Upper lobe of left lung (tissue), 6 donors: ENCODE measurements around the gene PLSCR1. TPM values are rescaled to one million over a fixed set of nuclear protein-coding genes. Genes with fewer than 3 reads are reported as not detected.

Experiments
- ATAC-seq, 2 donors: fragments of 200-7000 bp; cut with Tn5 transposase; one replicate each; pipeline ENCODE4 v1.9.1; 2022; ENCODE audit warnings: mild to moderate bottlenecking in 2 of 2, moderate library complexity in 2 of 2; ENCODE audit not compliant: low FRiP score in 2 of 2
- DNase-seq, 2 donors: peaks; one replicate each; pipeline ENCODE4 v3.0.0-alpha.2; 2019 to 2020
- H3K27ac ChIP-seq, 4 donors: fragments of 200-600 bp; sonication (generic); one replicate each; pipeline ENCODE4 v1.5.1; 2016 to 2019
- H3K27me3 ChIP-seq, 4 donors: fragments of 200-600 bp; sonication (generic); one replicate each; pipeline ENCODE4 v1.5.1; 2017 to 2019
- H3K36me3 ChIP-seq, 4 donors: fragments of 200-600 bp; sonication (generic); one replicate each; pipeline ENCODE4 v1.5.1; 2016 to 2019
- H3K4me1 ChIP-seq, 4 donors: fragments of 200-600 bp; sonication (generic); one replicate each; pipeline ENCODE4 v1.5.1; 2018 to 2019
- H3K4me3 ChIP-seq, 4 donors: fragments of 200-600 bp; sonication (generic); one replicate each; pipeline ENCODE4 v1.5.1; 2017 to 2019; ENCODE audit warnings: mild to moderate bottlenecking in 2 of 4, moderate library complexity in 1 of 4
- H3K9me3 ChIP-seq, 4 donors: fragments of 200-600 bp; sonication (generic); one replicate each; pipeline ENCODE4 v1.5.1; 2018 to 2019
- CTCF ChIP-seq, 6 experiments: fragments of 450-650 bp in 4 of 6; fragments of 200-600 bp in 2 of 6; sonication (generic) in 2 of 6; IDR thresholded peaks; one replicate each; pipeline ENCODE4 v1.5.1; 2016 to 2019; ENCODE audit warnings: antibody characterized with exemption in 6 of 6
- EP300 ChIP-seq, 4 donors: sonication (generic); formaldehyde crosslinking; IDR thresholded peaks; one replicate each; pipeline ENCODE4 v1.5.1; 2017; ENCODE audit warnings: antibody characterized with exemption in 4 of 4, control low read depth in 2 of 4
- POLR2A ChIP-seq, 4 donors: fragments of 450-650 bp; IDR thresholded peaks; one replicate each; pipeline ENCODE4 v1.5.1; 2016 to 2017; ENCODE audit warnings: antibody characterized with exemption in 4 of 4, mild to moderate bottlenecking in 2 of 4
- POLR2AphosphoS5 ChIP-seq, 2 donors: sonication (generic); formaldehyde crosslinking; IDR thresholded peaks; one replicate each; pipeline ENCODE4 v1.5.1; 2017; ENCODE audit warnings: antibody characterized with exemption in 2 of 2
- WGBS, 2 donors: methylation state at CpG; one replicate each; pipeline ENCODE4 v1.1.5; 2017 to 2018; 5-methylcytosine and 5-hydroxymethylcytosine counted together
- total RNA-seq, 6 donors: library from RNA; depleted of rRNA in 4 of 6; stranded (reverse); fragments of >200 nt in 4 of 6; gene quantifications; one replicate each; pipeline versions ENCODE4 v1.1.0 to v1.2.1, GENCODE V29; 2016 to 2021
- donor health status: DM: no; HTN: no; CAD: no; lungs with moderate emphysema.
- donor health status: DM: no; HTN: yes; CAD: no; lungs with severe emphysema.

Gene PLSCR1
- total RNA-seq, 6 donors from 2014 or later = 77.4 to 173 (median 97.0) TPM

- no peak for DNase-seq
- H3K27me3 ChIP-seq = no peaks in the 10 kb centered on the region
- TF ChIP-seq POLR2AphosphoS5 (IDR thresholded peaks at IDR 0.05) = no peak
- TF ChIP-seq CTCF (IDR thresholded peaks at IDR 0.05) = no peak
- TF ChIP-seq POLR2A (IDR thresholded peaks at IDR 0.05) = no peak
- TF ChIP-seq EP300 (IDR thresholded peaks at IDR 0.05) = no peak
- peaks cover 0 to 7% (median 0%) of the 10 kb centered on the region in 4 donors for H3K9me3 ChIP-seq
- no peak overlapping the region for H3K4me3 ChIP-seq
- H3K36me3 ChIP-seq = no peaks in the 10 kb centered on the region
- no peak for ATAC-seq
- no peaks in the 10 kb centered on the region for H3K4me1 ChIP-seq
- H3K27ac ChIP-seq = no peak overlapping the region
Measured at GRCh38 chr3:146585156-146585555, 40.7 kb upstream of the PLSCR1 start.

- Histone ChIP-seq H3K9me3 (peaks cover 0 to 7% (median 0%) of the 10 kb centered on the region in 4 donors), H3K27ac (no peak overlapping the region), H3K4me1 (no peaks in the 10 kb centered on the region), H3K27me3 (no peaks in the 10 kb centered on the region), H3K36me3 (no peaks in the 10 kb centered on the region), H3K4me3 (no peak overlapping the region)
- no peak for DNase-seq
- TF ChIP-seq POLR2AphosphoS5 (IDR thresholded peaks at IDR 0.05) = no peak
- no peak for TF ChIP-seq EP300 (IDR thresholded peaks at IDR 0.05)
- TF ChIP-seq CTCF (IDR thresholded peaks at IDR 0.05) = no peak
- no peak for TF ChIP-seq POLR2A (IDR thresholded peaks at IDR 0.05)
- peak in 1 of 2 donors; percentile 38 for ATAC-seq
Measured at GRCh38 chr3:146581951-146582467, 37.6 kb upstream of the PLSCR1 start.

- Histone ChIP-seq H3K27me3 (no peaks in the 10 kb centered on the region), H3K27ac (no peak overlapping the region), H3K4me1 (no peaks in the 10 kb centered on the region), H3K36me3 (no peaks in the 10 kb centered on the region), H3K4me3 (no peak overlapping the region), H3K9me3 (peaks cover 0 to 7% (median 0%) of the 10 kb centered on the region in 4 donors)
- no peak for TF ChIP-seq CTCF (IDR thresholded peaks at IDR 0.05)
- no peak for TF ChIP-seq POLR2AphosphoS5 (IDR thresholded peaks at IDR 0.05)
- no peak for TF ChIP-seq POLR2A (IDR thresholded peaks at IDR 0.05)
- TF ChIP-seq EP300 (IDR thresholded peaks at IDR 0.05) = no peak
- no peak for ATAC-seq
- WGBS, 2 donors = 31 to 50% methylated on average over 1 of the region's 1 CpG
- DNase-seq = no peak
Measured at GRCh38 chr3:146581080-146581601, 36.7 kb upstream of the PLSCR1 start.

- no peaks in the 10 kb centered on the region for H3K4me1 ChIP-seq
- H3K9me3 ChIP-seq = peaks cover 0 to 3% (median 0%) of the 10 kb centered on the region in 4 donors
- TF ChIP-seq POLR2A (IDR thresholded peaks at IDR 0.05) (no peak), POLR2AphosphoS5 (IDR thresholded peaks at IDR 0.05) (no peak), CTCF (IDR thresholded peaks at IDR 0.05) (peak in 4 of 6 experiments; percentile 27 to 52 (median 38))
- DNase-seq = no peak
- H3K27ac ChIP-seq = no peak overlapping the region
- peak in 1 of 2 donors; percentile 66 for ATAC-seq
- no peaks in the 10 kb centered on the region for H3K36me3 ChIP-seq
- H3K4me3 ChIP-seq = no peak overlapping the region
- no peaks in the 10 kb centered on the region for H3K27me3 ChIP-seq
Measured at GRCh38 chr3:146577662-146578061, 33.3 kb upstream of the PLSCR1 start.

GRCh38 chr3:146575636-146576035 lies 31.2 kb upstream of the PLSCR1 start:
- ATAC-seq (no peak), DNase-seq (no peak)
- 86 to 94% methylated on average over 2 of the region's 2 CpGs for WGBS, 2 donors
- Histone ChIP-seq H3K9me3 (no peaks in the 10 kb centered on the region), H3K36me3 (no peaks in the 10 kb centered on the region), H3K4me3 (no peak overlapping the region), H3K27me3 (no peaks in the 10 kb centered on the region), H3K27ac (no peak overlapping the region), H3K4me1 (no peaks in the 10 kb centered on the region)
- no peak for TF ChIP-seq CTCF (IDR thresholded peaks at IDR 0.05)
- TF ChIP-seq EP300 (IDR thresholded peaks at IDR 0.05) = no peak
- TF ChIP-seq POLR2A (IDR thresholded peaks at IDR 0.05) = no peak
- TF ChIP-seq POLR2AphosphoS5 (IDR thresholded peaks at IDR 0.05) = no peak
